Activated T-cell treated with anti-CD3 and anti-CD28 coated beads, Interleukin-2, amount 50 U/mL, for 24 hours (primary cell): ENCODE results near the gene TGFBI.

ENCODE experiments used
- DNase-seq: peaks from one replicate; pipeline ENCODE4 v3.0.0-alpha.2; 2020
- H3K27ac Mint-ChIP-seq: 2 replicates; pipeline ENCODE4 v1.8.0; 2020; ENCODE audit warnings: mild to moderate bottlenecking, mixed read lengths
- H3K27me3 Mint-ChIP-seq: 2 replicates; pipeline ENCODE4 v1.8.0; 2020; ENCODE audit warnings: mixed read lengths
- H3K36me3 Mint-ChIP-seq: 2 replicates; pipeline ENCODE4 v1.8.0; 2020; ENCODE audit warnings: low read depth, mixed read lengths
- H3K4me1 Mint-ChIP-seq: 2 replicates; pipeline ENCODE4 v1.8.0; 2020; ENCODE audit warnings: low read depth, mixed read lengths
- H3K4me3 Mint-ChIP-seq: 2 replicates; pipeline ENCODE4 v1.8.0; 2020; ENCODE audit warnings: mild to moderate bottlenecking, moderate library complexity, mixed read lengths
- H3K9me3 Mint-ChIP-seq: 2 replicates; pipeline ENCODE4 v1.8.0; 2020; ENCODE audit warnings: mixed read lengths

Gene TGFBI

GRCh38 chr5:136028782-136029742 is at the start of gene TGFBI:
TSS of gene TGFBI (plus strand) at chr5:136028988. CDS start at chr5:136029056, 68 bp downstream.
- Mint-ChIP-seq H3K27ac (no peak within 1 kb of the TSS), H3K4me3 (no peak within 1 kb of the TSS), H3K36me3 (no peaks in the 10 kb centered on the region), H3K4me1 (no peaks in the 10 kb centered on the region), H3K27me3 (peaks cover 43% of the 10 kb centered on the region), H3K9me3 (no peaks in the 10 kb centered on the region)
- DNase-seq: no peak

- H3K9me3 Mint-ChIP-seq: peaks cover 3% of the 10 kb centered on the region
- no peaks in the 10 kb centered on the region for H3K4me1 Mint-ChIP-seq
- H3K27me3 Mint-ChIP-seq: peaks cover 38% of the 10 kb centered on the region
- H3K4me3 Mint-ChIP-seq: no peak overlapping the region
- H3K27ac Mint-ChIP-seq: no peak overlapping the region
- DNase-seq: no peak
- H3K36me3 Mint-ChIP-seq: no peaks in the 10 kb centered on the region
Observed at GRCh38 chr5:135978993-135979392, 49.8 kb upstream of the TGFBI start.

- DNase-seq: no peak
- no peaks in the 10 kb centered on the region for H3K4me1 Mint-ChIP-seq
- H3K27ac Mint-ChIP-seq: no peak overlapping the region
- peaks cover 3% of the 10 kb centered on the region for H3K9me3 Mint-ChIP-seq
- H3K36me3 Mint-ChIP-seq: no peaks in the 10 kb centered on the region
- H3K4me3 Mint-ChIP-seq: no peak overlapping the region
- H3K27me3 Mint-ChIP-seq: peaks cover 33% of the 10 kb centered on the region
Observed at GRCh38 chr5:135979510-135979909, 49.3 kb upstream of the TGFBI start.

GRCh38 chr5:135980620-135981019 is 48.2 kb upstream of the TGFBI start:
- Mint-ChIP-seq H3K4me1 (no peaks in the 10 kb centered on the region), H3K4me3 (no peak overlapping the region), H3K27me3 (peaks cover 22% of the 10 kb centered on the region), H3K27ac (no peak overlapping the region), H3K36me3 (no peaks in the 10 kb centered on the region), H3K9me3 (peaks cover 3% of the 10 kb centered on the region)
- no peak for DNase-seq

GRCh38 chr5:135985951-135986350 is 42.8 kb upstream of the TGFBI start:
- Mint-ChIP-seq H3K27me3 (peaks cover 6% of the 10 kb centered on the region), H3K4me3 (no peak overlapping the region), H3K27ac (no peak overlapping the region), H3K36me3 (no peaks in the 10 kb centered on the region), H3K4me1 (no peaks in the 10 kb centered on the region), H3K9me3 (peaks cover 3% of the 10 kb centered on the region)
- DNase-seq: no peak

- Mint-ChIP-seq H3K4me3 (no peak overlapping the region), H3K9me3 (peaks cover 3% of the 10 kb centered on the region), H3K27me3 (peaks cover 6% of the 10 kb centered on the region), H3K27ac (no peak overlapping the region), H3K4me1 (no peaks in the 10 kb centered on the region), H3K36me3 (no peaks in the 10 kb centered on the region)
- DNase-seq: no peak
Observed at GRCh38 chr5:135986401-135986800, 42.4 kb upstream of the TGFBI start.

GRCh38 chr5:135986891-135987401 is 41.8 kb upstream of the TGFBI start:
- peaks cover 6% of the 10 kb centered on the region for H3K27me3 Mint-ChIP-seq
- DNase-seq: no peak

GRCh38 chr5:135988546-135988945 is 40.2 kb upstream of the TGFBI start:
- Mint-ChIP-seq H3K36me3 (no peaks in the 10 kb centered on the region), H3K4me3 (no peak overlapping the region), H3K27me3 (peaks cover 6% of the 10 kb centered on the region), H3K9me3 (no peaks in the 10 kb centered on the region), H3K4me1 (no peaks in the 10 kb centered on the region), H3K27ac (no peak overlapping the region)
- DNase-seq: no peak

More at GRCh38 chr5:135986891-135987401, 41.8 kb upstream of the TGFBI start:
- no peaks in the 10 kb centered on the region for H3K4me1 Mint-ChIP-seq
- H3K4me3 Mint-ChIP-seq: no peak overlapping the region
- peaks cover 3% of the 10 kb centered on the region for H3K9me3 Mint-ChIP-seq
- no peaks in the 10 kb centered on the region for H3K36me3 Mint-ChIP-seq
- no peak overlapping the region for H3K27ac Mint-ChIP-seq

- Mint-ChIP-seq H3K4me3 (no peak overlapping the region), H3K27ac (no peak overlapping the region), H3K36me3 (no peaks in the 10 kb centered on the region), H3K4me1 (no peaks in the 10 kb centered on the region), H3K9me3 (no peaks in the 10 kb centered on the region), H3K27me3 (peaks cover 7% of the 10 kb centered on the region)
- no peak for DNase-seq
Observed at GRCh38 chr5:135989686-135990085, 39.1 kb upstream of the TGFBI start.

GRCh38 chr5:135990528-135991255 is 38.1 kb upstream of the TGFBI start:
- DNase-seq: no peak
- Mint-ChIP-seq H3K27me3 (peaks cover 9% of the 10 kb centered on the region), H3K36me3 (no peaks in the 10 kb centered on the region), H3K4me3 (no peak overlapping the region), H3K27ac (no peak overlapping the region), H3K4me1 (no peaks in the 10 kb centered on the region), H3K9me3 (no peaks in the 10 kb centered on the region)

GRCh38 chr5:135991429-135991828 is 37.4 kb upstream of the TGFBI start:
- Mint-ChIP-seq H3K4me3 (no peak overlapping the region), H3K4me1 (no peaks in the 10 kb centered on the region), H3K9me3 (no peaks in the 10 kb centered on the region), H3K27ac (no peak overlapping the region), H3K36me3 (no peaks in the 10 kb centered on the region), H3K27me3 (peaks cover 14% of the 10 kb centered on the region)
- no peak for DNase-seq

GRCh38 chr5:135993335-135993879 is 35.4 kb upstream of the TGFBI start:
- H3K27ac Mint-ChIP-seq: no peak overlapping the region
- H3K4me3 Mint-ChIP-seq: no peak overlapping the region
- no peak for DNase-seq
- no peaks in the 10 kb centered on the region for H3K4me1 Mint-ChIP-seq
- H3K9me3 Mint-ChIP-seq: no peaks in the 10 kb centered on the region
- no peaks in the 10 kb centered on the region for H3K36me3 Mint-ChIP-seq
- peaks cover 19% of the 10 kb centered on the region for H3K27me3 Mint-ChIP-seq

- H3K4me3 Mint-ChIP-seq: no peak overlapping the region
- DNase-seq: no peak
- H3K36me3 Mint-ChIP-seq: no peaks in the 10 kb centered on the region
- H3K27ac Mint-ChIP-seq: no peak overlapping the region
- H3K4me1 Mint-ChIP-seq: no peaks in the 10 kb centered on the region
- H3K9me3 Mint-ChIP-seq: no peaks in the 10 kb centered on the region
- peaks cover 19% of the 10 kb centered on the region for H3K27me3 Mint-ChIP-seq
Observed at GRCh38 chr5:135993880-135994636, 34.7 kb upstream of the TGFBI start.

- no peak overlapping the region for H3K4me3 Mint-ChIP-seq
- H3K4me1 Mint-ChIP-seq: no peaks in the 10 kb centered on the region
- no peak for DNase-seq
- H3K9me3 Mint-ChIP-seq: no peaks in the 10 kb centered on the region
- H3K27ac Mint-ChIP-seq: no peak overlapping the region
- H3K27me3 Mint-ChIP-seq: peaks cover 22% of the 10 kb centered on the region
- H3K36me3 Mint-ChIP-seq: no peaks in the 10 kb centered on the region
Observed at GRCh38 chr5:135995976-135996375, 32.8 kb upstream of the TGFBI start.
